Testis (tissue), 3 donors: Measurements from ENCODE around the gene MEGF11. TPM values are rescaled to one million over a fixed set of nuclear protein-coding genes. Genes with fewer than 3 reads are reported as not detected.

Source experiments
- DNase-seq: peaks from one replicate; pipeline ENCODE4 v3.0.0-alpha.2; 2019
- H3K27ac ChIP-seq, 2 donors: fragments of 200-600 bp; sonication (generic); one replicate each; pipeline ENCODE4 v1.5.1; 2019
- H3K27me3 ChIP-seq: fragments of 200-600 bp; sonication (generic); one replicate; pipeline ENCODE4 v1.5.1; 2019
- H3K36me3 ChIP-seq: fragments of 200-600 bp; sonication (generic); one replicate; pipeline ENCODE4 v1.5.1; 2017; ENCODE audit warnings: low read depth; ENCODE audit errors: missing control alignments
- H3K4me1 ChIP-seq: fragments of 200-600 bp; sonication (generic); one replicate; pipeline ENCODE4 v1.5.1; 2019
- H3K4me3 ChIP-seq, 2 donors: fragments of 200-600 bp; sonication (generic); one replicate each; pipeline ENCODE4 v1.5.1; 2017 to 2019
- H3K9me3 ChIP-seq: fragments of 200-600 bp; sonication (generic); one replicate; pipeline ENCODE4 v1.5.1; 2017
- POLR2A ChIP-seq: fragments of 450-650 bp; IDR thresholded peaks from one replicate; pipeline ENCODE4 v1.6.1; 2017; ENCODE audit warnings: antibody characterized with exemption, mild to moderate bottlenecking, moderate library complexity
- WGBS, 2 donors: methylation state at CpG; one replicate each; pipeline ENCODE4 v1.1.5; 2018; 5-methylcytosine and 5-hydroxymethylcytosine counted together
- intact Hi-C: fragments of 100-400 bp; cut with DNase I; formaldehyde crosslinking; loops from one replicate; pipeline ENCODE4 v1.15.1; 2023; ENCODE audit warnings: low total_unique reads
- polyA plus RNA-seq: library from polyadenylated mRNA; stranded (reverse); fragments of 350-450 nt; fragmentation: Illumina TruSeq; extraction: RNeasy Lipid Tissue Mini Kit (QIAGEN cat#74804); gene quantifications from one replicate; pipeline ENCODE4 v1.2.3, GENCODE V29; 2014; ENCODE audit warnings: low read depth, low replicate concordance; ENCODE audit not compliant: insufficient read depth
- total RNA-seq, 2 donors: library from RNA; depleted of rRNA; stranded (reverse); fragments of >200 nt; gene quantifications; one replicate each; pipeline ENCODE4 v1.2.3, GENCODE V29; 2016
- TF ChIP-seq, protein P1 (sequence below), 3 experiments: fragments of 450-650 bp in 2 of 3; fragments of 200-600 bp in 1 of 3; sonication (generic) in 1 of 3; IDR thresholded peaks; one replicate each; pipeline ENCODE4 v1.5.1; 2016 to 2019; ENCODE audit warnings: antibody characterized with exemption in 3 of 3, mild to moderate bottlenecking in 2 of 3, moderate library complexity in 1 of 3

The MEGF11 gene
- total and polyA plus RNA-seq, 3 donors from 2014 or later: 4.5 to 18.7 (median 8.6) TPM

DNA sequence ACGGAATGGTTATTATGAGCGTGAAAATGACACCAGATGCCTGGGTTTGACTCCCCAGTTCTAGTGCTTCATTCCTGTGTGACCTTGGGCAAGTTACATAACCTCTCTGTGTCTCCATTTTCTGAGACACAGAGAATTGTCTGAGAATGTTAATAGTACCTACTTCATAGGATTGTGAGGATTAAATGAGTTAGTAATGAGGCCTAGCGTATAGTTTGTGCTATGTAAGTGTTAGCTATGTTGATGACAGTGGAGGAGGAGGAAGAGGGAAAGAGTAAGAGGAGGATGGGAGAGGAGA is 150.3 kb downstream of the MEGF11 start:
- Histone ChIP-seq H3K9me3 (no peaks in the 10 kb centered on the region), H3K27ac (no peak overlapping the region), H3K4me1 (no peaks in the 10 kb centered on the region), H3K4me3 (no peak overlapping the region), H3K27me3 (no peaks in the 10 kb centered on the region), H3K36me3 (no peaks in the 10 kb centered on the region)
- intact Hi-C loops: no loop called here
- no peak for DNase-seq
- TF ChIP-seq, protein P1, sequence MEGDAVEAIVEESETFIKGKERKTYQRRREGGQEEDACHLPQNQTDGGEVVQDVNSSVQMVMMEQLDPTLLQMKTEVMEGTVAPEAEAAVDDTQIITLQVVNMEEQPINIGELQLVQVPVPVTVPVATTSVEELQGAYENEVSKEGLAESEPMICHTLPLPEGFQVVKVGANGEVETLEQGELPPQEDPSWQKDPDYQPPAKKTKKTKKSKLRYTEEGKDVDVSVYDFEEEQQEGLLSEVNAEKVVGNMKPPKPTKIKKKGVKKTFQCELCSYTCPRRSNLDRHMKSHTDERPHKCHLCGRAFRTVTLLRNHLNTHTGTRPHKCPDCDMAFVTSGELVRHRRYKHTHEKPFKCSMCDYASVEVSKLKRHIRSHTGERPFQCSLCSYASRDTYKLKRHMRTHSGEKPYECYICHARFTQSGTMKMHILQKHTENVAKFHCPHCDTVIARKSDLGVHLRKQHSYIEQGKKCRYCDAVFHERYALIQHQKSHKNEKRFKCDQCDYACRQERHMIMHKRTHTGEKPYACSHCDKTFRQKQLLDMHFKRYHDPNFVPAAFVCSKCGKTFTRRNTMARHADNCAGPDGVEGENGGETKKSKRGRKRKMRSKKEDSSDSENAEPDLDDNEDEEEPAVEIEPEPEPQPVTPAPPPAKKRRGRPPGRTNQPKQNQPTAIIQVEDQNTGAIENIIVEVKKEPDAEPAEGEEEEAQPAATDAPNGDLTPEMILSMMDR (IDR thresholded peaks at IDR 0.05): no peak
- TF ChIP-seq POLR2A: no peak
- WGBS, 2 donors: 92 to 95% methylated on average over 3 of the region's 3 CpGs

DNA sequence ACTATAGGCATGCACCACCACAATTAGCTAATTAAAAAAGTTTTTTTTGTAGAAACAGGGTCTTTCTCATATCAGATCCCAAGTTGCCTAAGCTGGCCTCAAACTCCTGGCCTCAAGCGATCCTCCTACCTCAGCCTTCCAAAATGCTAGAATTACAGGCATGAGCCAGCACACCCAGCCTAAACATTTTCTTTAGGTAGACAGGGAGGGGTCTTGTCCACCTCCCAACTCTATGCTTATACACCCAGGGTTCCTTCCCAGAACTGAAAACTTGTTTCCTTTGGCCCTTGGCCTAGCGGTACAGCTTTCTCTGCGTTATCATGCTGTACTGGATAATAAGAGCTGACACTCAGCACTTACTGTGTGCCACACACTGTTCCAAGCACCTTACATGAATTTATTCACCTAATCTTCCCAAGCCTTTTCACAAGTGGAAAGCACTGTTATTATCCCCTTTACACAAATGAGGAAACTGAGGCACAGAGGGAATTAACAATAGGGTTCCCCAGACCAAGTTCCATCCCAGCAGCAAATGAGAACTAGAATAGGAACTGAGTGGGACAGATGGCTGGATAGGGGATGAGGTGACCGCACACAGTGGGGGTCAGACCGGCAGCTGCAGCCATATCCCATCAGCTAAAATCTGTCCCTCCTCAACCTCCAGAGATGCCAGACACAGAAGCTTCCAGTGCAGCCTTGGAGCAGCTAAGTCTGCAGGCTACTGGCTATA is 150.8 kb downstream of the MEGF11 start:
- H3K27ac ChIP-seq: no peak overlapping the region
- no peaks in the 10 kb centered on the region for H3K9me3 ChIP-seq
- H3K36me3 ChIP-seq: no peaks in the 10 kb centered on the region
- H3K4me3 ChIP-seq: no peak overlapping the region
- H3K27me3 ChIP-seq: no peaks in the 10 kb centered on the region
- H3K4me1 ChIP-seq: no peaks in the 10 kb centered on the region
- TF ChIP-seq, protein P1 (IDR thresholded peaks at IDR 0.05): no peak
- TF ChIP-seq POLR2A: no peak
- no peak for DNase-seq
- intact Hi-C loops: no loop called here
- 75 to 82% methylated on average over 5 of the region's 5 CpGs for WGBS, 2 donors

GRCh38 chr15:66101715-66102395 is 151.7 kb downstream of the MEGF11 start:
- intact Hi-C loops: no loop called here
- Histone ChIP-seq H3K9me3 (no peaks in the 10 kb centered on the region), H3K27me3 (no peaks in the 10 kb centered on the region), H3K36me3 (no peaks in the 10 kb centered on the region), H3K4me3 (no peak overlapping the region), H3K27ac (no peak overlapping the region), H3K4me1 (no peaks in the 10 kb centered on the region)
- WGBS, 2 donors: 83 to 88% methylated on average over 8 to 10 of the region's 10 CpGs
- DNase-seq: no peak
- TF ChIP-seq, protein P1 (IDR thresholded peaks at IDR 0.05): no peak
- TF ChIP-seq POLR2A: no peak

DNA sequence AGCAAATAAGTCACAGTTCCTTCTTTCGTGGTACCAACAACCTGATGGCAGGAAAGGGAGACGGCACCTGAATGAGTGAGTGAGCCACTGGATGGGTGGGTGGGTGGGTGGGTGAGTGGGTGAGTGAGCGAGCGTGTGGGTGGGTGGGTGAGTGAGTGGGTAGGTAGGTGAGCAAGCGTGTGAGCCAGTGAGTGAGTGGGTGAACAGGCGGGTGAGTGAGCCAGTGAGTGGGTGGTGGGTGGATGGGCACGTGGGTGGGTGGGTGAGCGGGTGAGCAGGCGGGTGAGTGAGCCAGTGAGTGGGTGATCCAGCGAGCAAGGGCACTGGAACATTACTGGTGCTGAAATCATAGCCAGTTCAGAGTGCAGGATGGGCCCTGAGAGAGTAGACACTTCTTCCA is 152.8 kb downstream of the MEGF11 start:
- Histone ChIP-seq H3K9me3 (no peaks in the 10 kb centered on the region), H3K36me3 (no peaks in the 10 kb centered on the region), H3K4me1 (no peaks in the 10 kb centered on the region), H3K27ac (no peak overlapping the region), H3K27me3 (no peaks in the 10 kb centered on the region), H3K4me3 (no peak overlapping the region)
- no peak for DNase-seq
- WGBS, 2 donors: 91 to 94% methylated on average over 10 of the region's 10 CpGs
- intact Hi-C loops: no loop called here
- TF ChIP-seq, protein P1 (IDR thresholded peaks at IDR 0.05): no peak
- no peak for TF ChIP-seq POLR2A
